ENCODE results near the gene NOL11.
"Not testable (repeated sequence)": the region's sequence is repeated elsewhere in the genome, so short reads cannot be mapped to it uniquely, and the experiment has no call there.

NOL11 gene

DNA sequence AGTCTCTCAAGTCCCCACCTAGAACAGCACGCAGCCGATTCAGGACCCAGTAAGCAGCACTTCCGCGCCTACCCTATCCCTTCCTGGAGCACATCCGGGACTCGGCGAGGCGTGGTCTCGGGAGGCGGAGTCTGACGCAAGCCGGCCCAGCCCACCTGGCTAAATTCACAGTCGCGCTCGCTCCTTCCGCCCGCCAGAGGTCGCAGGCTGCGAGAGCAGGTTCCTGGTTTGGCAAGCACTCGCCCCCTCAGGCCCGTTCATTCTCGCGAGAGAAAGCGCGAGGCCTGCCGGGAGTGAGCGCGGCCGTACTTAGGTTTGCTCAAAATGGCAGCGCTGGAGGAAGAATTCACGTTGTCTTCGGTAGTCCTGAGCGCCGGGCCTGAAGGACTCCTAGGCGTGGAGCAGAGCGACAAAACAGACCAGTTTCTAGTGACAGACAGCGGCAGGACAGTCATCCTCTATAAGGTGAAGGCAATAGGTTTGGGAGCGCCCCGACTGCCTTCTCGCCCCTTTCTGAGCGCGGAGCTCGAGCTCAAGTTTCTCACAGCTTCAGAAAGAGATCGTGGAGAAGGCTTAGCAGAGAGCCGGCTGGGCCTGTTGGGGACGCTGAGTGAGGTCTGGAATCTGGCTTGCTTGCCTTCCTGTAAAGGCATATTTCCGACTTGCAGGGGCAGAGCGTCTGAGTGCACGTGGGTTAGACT, at the start of gene NOL11:
Gene NOL11 (plus strand): TSS at position 313 of the 701 bp plus-strand sequence. CDS start 12 bp downstream, at position 325.
- peak; percentile 100 for DNase-seq

DNA sequence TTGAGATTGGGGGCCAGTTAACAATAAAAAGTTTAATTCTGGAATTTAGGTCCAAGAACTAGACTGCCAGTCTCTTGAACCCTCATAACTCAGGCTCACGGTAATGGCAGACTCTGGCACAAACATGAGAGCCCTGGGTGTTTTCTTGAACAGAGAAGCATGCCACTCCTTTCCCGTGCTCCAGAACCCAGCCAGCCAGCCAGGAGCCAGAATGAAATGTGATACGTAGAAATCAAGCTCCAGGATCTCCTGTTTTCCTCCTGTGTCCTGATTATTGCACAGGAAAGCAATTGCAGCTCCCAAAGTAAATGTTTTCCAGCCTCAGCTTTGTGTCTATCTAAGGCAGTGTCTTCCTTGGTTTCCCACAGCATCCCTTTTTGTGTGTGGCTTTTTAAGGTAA, 46.2 kb upstream of the NOL11 start:
- no peak for DNase-seq

DNA sequence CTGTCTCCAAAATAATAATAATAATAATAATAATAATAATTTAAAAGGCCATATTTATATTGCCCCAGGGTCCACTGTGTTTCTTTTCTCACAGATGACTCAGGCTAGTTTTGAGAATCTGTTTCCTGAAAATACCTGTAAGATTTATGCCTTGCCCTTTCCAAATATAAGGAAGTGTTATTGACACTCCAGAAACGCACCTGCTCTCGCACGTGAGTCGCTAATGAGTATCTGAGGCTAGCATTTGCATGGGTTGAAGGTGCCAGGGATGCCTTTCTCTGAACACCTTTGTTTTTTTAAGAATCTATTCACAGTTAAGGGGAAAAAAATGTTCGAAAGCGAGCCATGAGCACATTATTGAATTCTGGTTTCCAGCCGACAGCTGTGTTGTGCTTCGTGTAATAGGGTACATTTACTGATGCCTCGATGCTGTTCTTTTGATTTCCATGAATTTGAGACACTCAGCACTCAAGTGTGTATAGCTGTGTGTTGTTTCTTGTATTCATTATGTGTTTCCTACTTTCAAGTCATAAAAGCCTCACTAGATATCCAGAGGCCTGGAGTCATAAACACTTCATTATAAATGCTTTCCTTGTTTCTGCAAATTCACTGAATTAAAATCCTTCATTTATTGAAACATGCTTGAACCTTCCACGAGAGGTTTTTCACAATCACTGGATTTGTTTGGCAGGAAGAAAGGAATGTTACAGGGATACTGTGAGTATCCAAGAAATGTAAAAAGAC, 45.0 kb upstream of the NOL11 start:
- DNase-seq: no peak

DNA sequence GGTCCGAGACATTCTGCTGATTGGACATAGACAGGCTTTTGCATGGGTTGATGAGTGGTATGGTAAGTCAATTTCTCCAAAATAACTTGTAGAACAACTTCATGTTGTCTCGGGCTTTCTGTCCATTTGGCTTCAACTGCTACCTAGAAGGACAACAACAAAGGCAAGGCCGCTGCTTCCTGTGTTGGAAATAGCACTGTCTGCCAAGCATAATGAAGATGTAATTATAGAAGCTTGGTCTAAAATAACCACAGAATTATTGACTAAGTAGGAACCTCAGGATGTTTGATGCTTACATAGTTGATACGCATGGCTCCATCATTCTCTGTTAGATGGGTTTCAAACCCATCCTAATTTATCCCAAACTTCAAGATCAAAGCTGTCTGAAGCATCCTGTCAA, 42.3 kb upstream of the NOL11 start:
- DNase-seq: no peak

DNA sequence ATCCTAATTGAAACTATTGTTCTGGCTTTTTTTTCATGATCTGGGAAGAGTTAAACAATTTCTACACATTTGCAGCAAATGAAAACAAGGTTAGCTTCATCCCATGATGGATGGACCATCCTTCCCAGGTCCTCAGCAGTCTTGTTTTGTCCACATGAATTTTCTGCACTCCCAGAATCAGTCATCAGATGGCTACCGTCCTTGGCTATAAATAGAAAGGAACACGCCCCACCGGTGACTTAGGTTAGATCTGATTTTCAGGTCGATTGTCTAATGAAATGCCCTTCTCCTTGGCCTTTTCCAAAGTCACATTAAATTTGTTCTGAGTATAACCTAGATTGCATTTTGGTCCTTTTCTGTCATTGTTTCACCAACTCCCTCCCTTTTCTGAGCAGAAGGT, 41.4 kb upstream of the NOL11 start:
- DNase-seq: no peak

DNA sequence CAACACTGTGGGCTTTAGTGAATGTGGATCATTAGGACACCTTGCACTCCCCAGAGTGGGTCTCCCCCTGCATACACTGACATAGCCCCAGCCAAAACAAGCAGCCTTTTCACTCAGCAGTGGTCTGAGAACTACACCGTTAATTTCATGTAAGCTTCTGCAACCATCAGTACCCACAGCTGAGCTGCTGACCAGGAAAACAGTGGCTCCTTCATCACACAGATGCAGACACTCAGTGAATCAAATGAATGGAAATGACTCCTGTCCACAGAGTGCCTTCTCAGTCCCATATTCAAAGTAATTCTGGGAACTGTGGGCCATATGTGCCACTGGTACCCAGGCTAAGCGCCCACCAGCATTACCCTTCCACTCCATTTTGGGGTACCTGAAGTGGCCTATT, 39.3 kb upstream of the NOL11 start:
- DNase-seq: no peak

DNA sequence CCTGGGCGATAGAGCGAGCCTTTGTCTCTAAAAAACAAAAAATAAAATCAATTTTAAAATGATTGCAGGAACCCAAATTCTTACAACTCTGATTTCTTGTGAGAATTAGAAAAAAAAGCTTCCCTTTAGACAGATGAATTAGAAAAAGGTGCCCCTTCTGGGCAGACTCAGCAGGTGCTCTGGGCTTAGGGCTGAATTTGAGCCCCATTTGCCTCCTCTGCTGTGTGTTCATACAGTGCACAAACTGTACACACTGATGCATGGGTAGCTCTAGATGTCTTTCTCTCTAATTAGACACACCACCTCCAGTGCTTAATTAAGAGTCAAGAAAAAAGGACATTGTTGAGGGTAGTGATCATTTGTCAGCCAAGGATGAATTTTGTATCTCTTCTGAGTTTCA, 38.5 kb upstream of the NOL11 start:
- no peak for DNase-seq

DNA sequence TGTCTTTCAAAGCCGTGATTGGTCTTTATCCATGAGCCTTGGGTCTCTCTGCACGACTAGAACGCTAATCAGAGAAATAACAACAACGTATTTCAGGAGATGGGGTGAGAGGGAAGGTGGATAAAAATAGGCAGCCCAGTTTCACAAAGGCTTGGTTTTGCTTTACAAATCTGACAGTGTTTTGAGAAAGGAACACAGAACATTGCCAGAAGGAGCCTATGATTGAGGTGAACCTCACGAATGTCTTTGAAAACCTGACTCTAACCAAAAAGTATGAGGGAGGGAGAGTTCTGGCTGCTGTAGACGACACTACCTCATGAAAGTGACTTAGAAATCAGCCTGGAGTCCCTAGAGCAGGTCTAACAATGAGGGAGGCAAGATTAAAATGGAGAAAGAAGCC, 38.0 kb upstream of the NOL11 start:
- no peak for DNase-seq

DNA sequence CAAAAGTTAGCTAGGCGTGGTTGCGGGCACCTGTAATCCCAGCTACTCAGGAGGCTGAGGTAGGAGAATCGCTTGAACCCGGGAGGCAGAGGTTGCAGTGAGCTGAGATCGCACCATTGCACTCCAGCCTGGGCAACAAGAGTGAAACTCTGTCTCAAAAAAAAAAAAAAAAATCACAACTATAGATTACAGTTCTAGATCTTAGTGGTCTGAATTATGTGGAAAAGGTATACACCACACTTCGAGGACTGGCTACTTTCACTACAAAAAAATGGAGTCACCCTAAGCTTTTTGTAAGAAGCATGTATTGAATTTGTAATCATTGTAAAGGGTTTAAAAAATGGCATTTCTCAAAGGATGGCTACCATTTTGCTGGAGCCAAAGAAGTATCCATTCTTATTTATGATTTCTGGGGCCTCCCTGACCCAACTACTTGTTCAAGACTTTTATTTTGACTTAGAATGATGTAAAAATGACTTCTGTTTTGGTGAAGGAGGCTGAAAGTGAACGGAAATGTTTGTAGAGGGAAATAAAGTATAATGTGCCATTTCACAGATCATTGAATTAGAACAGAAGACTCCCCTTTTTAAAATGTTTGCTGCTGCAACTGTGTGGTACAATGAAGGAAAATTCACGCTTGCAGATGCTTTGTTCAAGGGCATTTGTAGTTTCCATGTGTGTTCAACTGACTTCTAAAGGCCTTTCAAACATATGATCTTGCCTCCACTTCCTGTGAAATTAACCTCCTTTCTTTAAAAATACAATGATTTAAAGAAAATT, 37.1 kb upstream of the NOL11 start:
- DNase-seq: no peak

DNA sequence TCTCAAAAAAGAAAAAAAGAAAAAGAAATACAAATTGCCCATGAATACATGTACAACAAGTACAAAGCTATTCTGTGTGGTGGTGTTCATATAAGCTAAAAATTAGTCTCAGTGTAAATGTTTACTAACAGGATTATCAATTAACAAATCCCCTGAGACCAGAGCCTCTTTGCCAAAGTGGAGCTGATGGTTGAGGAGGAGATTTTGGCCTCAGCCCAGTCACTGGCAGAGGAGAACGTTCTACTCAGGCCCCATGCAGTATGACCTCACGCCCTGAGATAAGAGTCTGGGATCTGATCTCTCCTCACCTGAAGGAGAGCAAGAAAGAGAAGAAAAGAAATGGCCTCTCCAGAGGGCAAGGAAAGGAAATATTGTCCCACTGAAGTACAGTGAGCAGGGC, 35.5 kb upstream of the NOL11 start:
- DNase-seq: no peak

DNA sequence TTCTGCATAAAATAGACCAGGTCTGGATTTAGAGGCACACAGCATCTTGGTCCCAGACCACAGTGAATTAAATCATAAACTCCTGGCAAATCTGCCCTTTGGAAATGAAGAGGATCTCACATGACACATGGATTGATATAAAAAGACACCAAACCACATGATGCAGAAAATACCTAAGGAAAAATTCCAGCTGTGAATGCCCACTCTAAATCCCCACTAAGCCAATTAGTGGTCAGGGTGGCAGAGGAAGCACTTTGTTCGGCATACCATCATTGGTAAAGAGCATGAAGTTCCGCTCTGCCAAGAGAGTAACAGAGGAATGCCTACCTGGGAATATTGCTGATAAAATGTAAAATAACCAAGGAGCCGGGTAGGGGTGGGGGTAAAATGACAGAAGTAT, 32.4 kb upstream of the NOL11 start:
- DNase-seq: no peak

DNA sequence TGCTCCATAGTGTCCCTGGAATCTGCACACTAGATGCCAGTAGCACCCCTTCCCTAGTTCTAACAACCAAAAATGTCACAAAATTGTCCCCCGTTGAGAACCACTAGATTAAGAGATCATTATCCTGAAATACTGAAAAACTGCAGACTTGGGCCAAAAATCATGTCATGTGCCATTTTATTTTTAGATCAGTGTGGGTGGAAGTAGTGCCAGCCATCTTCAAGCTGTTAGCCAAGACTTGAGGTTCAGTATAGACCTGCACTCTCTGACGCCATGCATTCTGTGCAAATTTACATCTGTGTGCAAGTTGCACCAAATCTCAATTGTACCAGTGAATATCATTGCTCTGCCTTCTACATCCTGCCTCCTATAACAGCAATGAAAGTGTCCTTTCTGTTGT, 31.5 kb upstream of the NOL11 start:
- no peak for DNase-seq

DNA sequence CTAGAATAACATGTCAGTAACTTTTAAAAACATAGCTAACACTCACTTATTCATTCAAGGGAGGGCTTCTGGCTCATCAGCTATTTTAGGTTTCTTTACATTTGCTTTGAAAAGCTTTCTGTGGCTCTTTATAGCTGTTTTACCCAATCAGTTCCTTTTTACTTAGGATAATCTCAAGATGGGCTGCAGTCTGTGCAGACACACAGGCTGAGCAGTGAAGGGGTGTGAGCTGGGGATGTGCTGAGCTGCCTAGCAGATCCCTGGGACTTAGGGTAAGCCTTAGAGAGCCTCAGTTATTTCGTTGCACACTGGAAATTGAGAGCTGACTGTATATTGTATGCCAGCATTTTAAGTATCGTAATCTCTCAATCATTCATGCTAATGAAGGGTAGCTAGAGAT, 30.2 kb upstream of the NOL11 start:
- no peak for DNase-seq

DNA sequence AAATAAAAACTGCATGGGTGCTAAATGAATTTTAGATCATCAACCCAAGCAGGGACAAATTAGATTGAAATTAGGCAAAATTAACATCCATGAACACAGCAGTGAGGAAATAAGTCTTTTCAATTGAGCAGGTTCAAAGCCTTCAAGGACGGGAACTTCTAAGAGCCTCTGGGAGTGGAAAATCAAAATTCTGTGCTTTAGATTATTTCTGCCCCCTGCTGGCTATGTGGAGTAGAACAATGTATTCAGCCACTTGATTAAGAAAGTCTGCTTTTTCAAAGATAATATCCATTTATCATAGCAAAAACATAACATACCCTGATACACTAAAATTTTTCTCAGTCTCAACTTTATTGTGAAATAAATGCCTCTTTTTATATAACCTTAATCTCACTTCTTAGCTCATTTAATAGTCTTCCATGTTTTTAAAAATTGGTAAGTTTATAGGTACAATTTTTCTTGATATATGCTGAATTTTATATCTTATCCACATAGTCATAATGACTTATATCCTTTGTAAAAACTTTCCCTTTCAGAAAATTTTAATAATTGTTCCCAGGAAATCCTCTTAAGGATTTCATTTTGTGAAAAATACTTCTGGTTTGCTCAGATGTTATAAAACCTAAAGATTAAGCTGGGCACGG, 28.1 kb upstream of the NOL11 start:
- peak; percentile 93 for DNase-seq

DNA sequence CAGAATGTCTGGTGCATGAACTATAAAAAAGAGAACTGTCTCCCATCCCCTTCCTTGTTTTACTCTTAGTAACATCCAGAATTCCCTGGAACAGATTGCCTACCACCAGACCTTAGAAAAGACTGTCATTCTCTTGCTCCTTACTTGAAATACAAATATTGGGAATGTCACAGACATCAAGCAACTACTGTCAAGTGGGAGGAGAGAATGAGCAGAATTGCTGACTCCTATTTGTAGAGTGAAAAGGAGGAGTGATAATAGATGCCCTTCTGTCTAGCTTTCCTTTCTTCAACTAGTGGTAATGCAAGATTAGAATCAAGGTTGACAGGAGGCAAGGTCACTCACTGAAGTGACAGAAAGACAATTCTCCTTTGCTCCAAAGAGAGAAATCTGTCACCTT, 23.9 kb upstream of the NOL11 start:
- DNase-seq: no peak

DNA sequence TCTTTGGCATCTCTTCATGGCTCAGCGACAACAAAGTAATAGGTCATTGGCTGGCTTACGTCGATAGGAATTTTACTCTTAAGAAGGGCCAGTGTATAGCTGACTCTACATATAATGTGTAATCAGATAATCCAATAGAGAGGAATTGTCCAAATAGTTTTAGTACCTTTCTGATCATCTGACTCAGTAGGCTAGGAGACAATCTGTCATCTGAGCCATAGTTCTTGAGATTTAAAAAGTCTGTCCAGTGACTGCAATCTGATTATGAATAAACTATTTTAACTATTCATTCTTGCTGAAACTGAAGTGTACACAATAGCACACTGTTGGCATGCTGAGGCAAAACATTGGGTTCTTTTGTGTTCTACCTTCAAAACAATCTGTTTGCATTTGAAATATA, 21.4 kb upstream of the NOL11 start:
- no peak for DNase-seq

DNA sequence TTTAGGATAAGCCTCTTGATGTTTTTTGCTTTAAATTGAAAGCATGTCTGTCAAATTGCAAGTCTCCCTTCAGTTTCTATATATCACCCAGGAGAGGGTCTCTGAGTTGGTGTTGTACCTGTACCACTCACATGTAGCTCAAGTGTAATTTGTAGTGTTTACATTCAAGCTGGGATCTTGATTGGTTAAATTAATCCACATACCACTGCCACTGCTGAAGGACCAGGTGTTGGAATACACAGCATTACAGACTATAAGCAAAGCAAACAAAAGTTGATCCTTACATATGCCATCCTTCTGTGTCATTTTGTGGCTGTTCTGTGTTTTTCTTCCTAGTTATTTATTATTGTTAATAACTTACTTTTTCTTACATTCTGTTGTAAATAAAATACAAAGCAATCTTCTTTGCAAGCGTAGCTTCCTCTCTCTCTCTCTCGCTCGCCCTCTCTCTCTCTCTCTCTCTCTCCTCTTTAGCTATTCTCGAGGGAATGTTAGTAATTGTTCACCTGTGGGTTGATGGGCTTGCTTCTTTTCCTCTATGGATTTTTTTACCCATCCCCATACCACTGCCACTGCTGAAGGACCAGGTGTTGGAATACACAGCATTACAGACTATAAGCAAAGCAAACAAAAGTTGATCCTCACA, 20.8 kb upstream of the NOL11 start:
- peak; percentile 29 for DNase-seq

DNA sequence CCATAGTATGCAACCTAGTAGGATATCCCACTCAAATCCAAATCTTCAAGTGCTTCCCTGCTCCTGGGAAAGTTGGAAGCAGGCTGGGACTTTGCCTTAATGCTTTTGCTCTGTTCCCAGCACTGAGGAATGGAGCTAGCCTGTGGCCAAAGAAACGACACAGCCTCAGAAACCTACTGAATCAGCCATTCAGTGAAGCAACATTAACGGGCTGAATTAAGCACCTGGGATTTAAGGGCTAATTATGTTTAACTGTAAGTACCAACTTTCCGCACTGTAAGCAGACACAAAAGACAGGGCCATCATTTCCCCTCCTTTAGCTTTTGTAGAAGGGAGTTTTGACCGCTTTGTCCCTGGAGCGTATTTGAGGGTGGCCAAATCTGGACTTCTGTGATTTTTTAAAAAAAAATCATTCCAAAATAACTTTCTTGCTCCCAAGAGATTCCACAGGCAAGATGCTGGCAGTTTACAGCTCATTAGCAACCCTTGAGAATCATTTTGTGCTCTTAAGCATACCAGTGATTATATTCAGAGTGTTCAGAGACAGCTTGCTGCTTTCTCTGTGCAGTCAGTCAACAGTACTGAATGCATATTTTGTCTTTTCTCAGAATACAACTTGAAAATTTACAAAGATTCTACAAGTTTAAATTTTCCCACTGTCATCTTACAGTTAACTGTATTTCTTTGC, 17.6 kb upstream of the NOL11 start:
- DNase-seq: no peak

DNA sequence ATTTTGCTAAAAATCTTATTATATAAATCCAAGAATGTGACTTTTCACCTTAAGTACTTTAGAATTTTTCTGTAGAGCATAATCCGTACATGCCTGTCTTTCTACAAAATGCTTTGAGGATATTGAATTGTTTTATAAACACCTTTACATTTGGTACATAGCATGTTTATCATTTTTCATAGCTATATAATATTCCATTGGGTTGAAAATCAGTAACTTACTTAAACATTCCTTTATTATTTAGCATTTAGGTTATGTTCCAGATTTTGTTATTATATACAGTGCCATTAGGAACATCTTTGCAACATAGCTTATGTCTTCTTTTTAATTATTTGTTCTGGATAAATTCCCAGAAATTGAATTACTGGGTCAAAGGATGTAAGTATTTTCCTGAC, 17.0 kb upstream of the NOL11 start:
- DNase-seq: no peak

DNA sequence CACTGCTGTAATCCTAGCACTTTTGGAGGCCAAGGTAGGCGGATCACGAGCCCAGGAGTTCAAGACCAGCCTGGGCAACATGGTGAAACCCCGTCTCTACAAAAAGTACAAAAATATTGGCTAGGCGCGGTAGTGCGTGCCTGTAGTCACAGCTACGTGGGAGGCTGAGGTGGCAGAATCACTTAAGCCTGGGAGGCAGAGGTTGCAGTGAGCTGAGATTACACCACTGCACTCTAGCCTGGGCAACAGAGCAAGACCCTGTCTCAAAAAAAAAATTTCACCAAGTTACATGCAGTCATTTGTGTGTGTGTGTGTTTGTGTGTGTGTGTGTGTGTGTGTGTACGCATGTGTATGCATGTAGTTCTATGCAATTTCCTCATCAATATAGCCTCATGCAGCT, 14.9 kb upstream of the NOL11 start:
- not testable (repeated sequence) for DNase-seq

DNA sequence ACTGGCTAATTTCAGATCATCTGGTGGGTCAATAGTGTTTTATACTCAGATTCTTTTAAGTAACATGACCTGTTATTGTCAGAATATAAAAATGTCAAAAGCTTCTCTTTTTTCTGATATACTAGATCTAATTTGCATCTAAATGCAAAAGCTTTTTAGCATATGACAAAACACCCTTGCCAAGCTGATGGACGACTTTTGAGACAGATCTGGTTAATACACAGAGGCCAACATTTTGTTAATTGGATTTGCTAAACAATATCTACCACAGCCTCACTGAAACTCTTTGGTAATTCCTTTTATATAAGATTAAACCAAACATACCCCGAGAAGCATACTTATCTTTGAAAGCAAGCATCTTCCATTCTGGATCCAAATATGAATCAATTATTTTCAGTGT, 10.3 kb upstream of the NOL11 start:
- DNase-seq: no peak

DNA sequence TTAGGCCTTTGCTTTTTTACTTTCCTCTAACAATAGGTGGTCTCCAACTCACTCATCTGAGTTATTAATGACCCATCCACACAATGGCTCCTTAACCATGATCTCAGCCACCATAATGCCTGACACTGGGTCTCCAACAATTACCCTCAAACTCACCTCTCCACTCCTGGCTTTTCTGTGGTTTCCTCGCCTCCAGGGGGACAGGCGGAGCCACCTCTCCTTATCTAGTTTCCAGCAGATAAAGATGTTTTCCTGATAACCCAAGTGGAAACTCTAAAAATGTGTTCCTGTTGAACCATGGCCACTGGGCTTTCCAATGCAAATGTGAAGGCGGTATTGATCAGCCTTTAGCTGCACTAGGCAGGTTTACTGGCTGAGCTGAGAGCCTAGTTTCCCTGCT, 9.4 kb upstream of the NOL11 start:
- no peak for DNase-seq

All from eye (tissue), 1 donor.